Cardiac fibroblast (primary cell): Measurements from ENCODE around the gene BRMS1L.

Experiments
- DNase-seq, 2 donors: peaks; one replicate each; pipeline versions ENCODE4 v3.0.0 to v3.0.0-alpha.2; 2010; ENCODE audit warnings: low read depth in 2 of 2
- H3K4me3 ChIP-seq, 2 donors: replicated peaks in 1 of 2; 1 replicate in 1 of 2; 2 replicates in 1 of 2; pipeline ENCODE4 v1.5.1; 2011; ENCODE audit warnings: low read depth in 2 of 2, low read length in 2 of 2, mild to moderate bottlenecking in 2 of 2, moderate library complexity in 1 of 2
- CTCF ChIP-seq: IDR thresholded peaks from one replicate; pipeline ENCODE4 v1.5.1; 2011; ENCODE audit warnings: low read depth, mild to moderate bottlenecking, low read length, inconsistent platforms

Gene BRMS1L

GRCh38 chr14:35911097-35911496 lies 85.0 kb downstream of the BRMS1L start:
- H3K4me3 ChIP-seq, result no peak overlapping the region
- TF ChIP-seq CTCF, result no peak
- DNase-seq, result no peak

- no peak for DNase-seq
- TF ChIP-seq CTCF, result no peak
- no peak overlapping the region for H3K4me3 ChIP-seq
Measured at GRCh38 chr14:35915185-35915584, 89.0 kb downstream of the BRMS1L start.

GRCh38 chr14:35915775-35916174 lies 89.6 kb downstream of the BRMS1L start:
- no peak for DNase-seq
- TF ChIP-seq CTCF, result no peak
- no peak overlapping the region for H3K4me3 ChIP-seq
